Hepatocyte (in vitro differentiated cells): ENCODE measurements around the gene SGF29.

ENCODE experiments used
- EZH2 ChIP-seq: fragments of 200-600 bp; sonication (generic); IDR thresholded peaks from 2 replicates; pipeline ENCODE4 v1.6.1; 2016; ENCODE audit warnings: antibody characterized with exemption, mild to moderate bottlenecking, borderline replicate concordance
- EZH2phosphoT487 ChIP-seq: fragments of 200-600 bp; sonication (generic); IDR thresholded peaks from one replicate; pipeline ENCODE4 v1.6.1; 2018; ENCODE audit warnings: antibody characterized with exemption, mild to moderate bottlenecking, low read depth, moderate library complexity; ENCODE audit not compliant: unreplicated experiment, severe bottlenecking
- TF ChIP-seq, protein P1 (sequence below): fragments of 200-600 bp; sonication (generic); IDR thresholded peaks from 2 replicates; pipeline ENCODE4 v1.5.1; 2016; ENCODE audit warnings: antibody characterized with exemption, mild to moderate bottlenecking; ENCODE audit not compliant: poor library complexity

- TF ChIP-seq, protein P1, sequence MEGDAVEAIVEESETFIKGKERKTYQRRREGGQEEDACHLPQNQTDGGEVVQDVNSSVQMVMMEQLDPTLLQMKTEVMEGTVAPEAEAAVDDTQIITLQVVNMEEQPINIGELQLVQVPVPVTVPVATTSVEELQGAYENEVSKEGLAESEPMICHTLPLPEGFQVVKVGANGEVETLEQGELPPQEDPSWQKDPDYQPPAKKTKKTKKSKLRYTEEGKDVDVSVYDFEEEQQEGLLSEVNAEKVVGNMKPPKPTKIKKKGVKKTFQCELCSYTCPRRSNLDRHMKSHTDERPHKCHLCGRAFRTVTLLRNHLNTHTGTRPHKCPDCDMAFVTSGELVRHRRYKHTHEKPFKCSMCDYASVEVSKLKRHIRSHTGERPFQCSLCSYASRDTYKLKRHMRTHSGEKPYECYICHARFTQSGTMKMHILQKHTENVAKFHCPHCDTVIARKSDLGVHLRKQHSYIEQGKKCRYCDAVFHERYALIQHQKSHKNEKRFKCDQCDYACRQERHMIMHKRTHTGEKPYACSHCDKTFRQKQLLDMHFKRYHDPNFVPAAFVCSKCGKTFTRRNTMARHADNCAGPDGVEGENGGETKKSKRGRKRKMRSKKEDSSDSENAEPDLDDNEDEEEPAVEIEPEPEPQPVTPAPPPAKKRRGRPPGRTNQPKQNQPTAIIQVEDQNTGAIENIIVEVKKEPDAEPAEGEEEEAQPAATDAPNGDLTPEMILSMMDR, result no peak
- TF ChIP-seq EZH2, result no peak
- no peak for TF ChIP-seq EZH2phosphoT487
Measured at GRCh38 chr16:28589069-28589468, 35.3 kb downstream of the SGF29 start.
